HepG2 (cell line): ENCODE data around the gene ANKZF1. TPM values are rescaled to one million over a fixed set of nuclear protein-coding genes. Genes with fewer than 3 reads are reported as not detected.

Experiments used
- ATAC-seq: fragments of 200-7000 bp; cut with Tn5 transposase; 3 replicates; pipeline ENCODE4 v1.9.1; 2020; ENCODE audit warnings: mild to moderate bottlenecking, moderate library complexity
- BruUV-seq: library from RNA; stranded (reverse); fragments of 400-500 nt; replicated peaks from 2 replicates; lab custom pipeline; 2021; lab: Mats Ljungman, UMichigan
- CTCF ChIA-PET: fragments of 300-600 bp; formaldehyde crosslinking; extraction: SDS; loops from one replicate; lab custom pipeline; 2021; ENCODE audit warnings: low total read pairs, inconsistent platforms, low intra/inter-chr PET ratio; lab: Yijun Ruan, JAX
- POLR2A ChIA-PET: fragments of 350-600 bp; sonication (Branson Sonifier 250); formaldehyde crosslinking; loops from one replicate; lab custom pipeline; 2020; ENCODE audit warnings: antibody characterized with exemption, inconsistent platforms; lab: Yijun Ruan, JAX
- DNase-seq: peaks from one replicate; pipeline ENCODE4 v3.0.0-alpha.2; 2015; ENCODE audit warnings: low spot score
- FAIRE-seq: peaks from 3 replicates; lab custom pipeline; 2011; peaks lifted over from hg19 to GRCh38; lab: Jason Lieb, UNC
- H2AFZ ChIP-seq: one replicate; pipeline ENCODE4 v1.6.1; 2011; ENCODE audit warnings: low read length, inconsistent platforms
- H3K27ac ChIP-seq: fragments of 300-600 bp; 3 replicates; pipeline ENCODE4 v1.8.0; 2011; ENCODE audit warnings: mixed run types, mild to moderate bottlenecking, mixed read lengths, low read length, inconsistent platforms; ENCODE audit not compliant: insufficient read depth; ENCODE audit errors: extremely low read length
- H3K27me3 ChIP-seq, 2 experiments: fragments of 200-600 bp in 1 of 2; 2 replicates in 1 of 2; 3 replicates in 1 of 2; pipeline versions ENCODE4 v1.6.0 to v1.8.0; 2011; ENCODE audit warnings: low read length in 2 of 2, mild to moderate bottlenecking in 2 of 2, moderate library complexity in 2 of 2, inconsistent platforms in 1 of 2; ENCODE audit not compliant: insufficient read depth in 2 of 2, control insufficient read depth in 1 of 2
- H3K36me3 ChIP-seq, 2 experiments: fragments of 200-600 bp in 1 of 2; replicated peaks in 1 of 2; 2 replicates in 1 of 2; 3 replicates in 1 of 2; pipeline versions ENCODE4 v1.5.1 to v1.8.0; 2011; ENCODE audit warnings: low read length in 2 of 2, inconsistent platforms in 1 of 2; ENCODE audit not compliant: insufficient read depth in 2 of 2, control insufficient read depth in 1 of 2
- H3K4me1 ChIP-seq: 2 replicates; pipeline ENCODE4 v1.5.1; 2012; ENCODE audit warnings: low read length, inconsistent platforms; ENCODE audit not compliant: insufficient read depth
- H3K4me2 ChIP-seq: 2 replicates; pipeline ENCODE4 v1.6.0; 2011; ENCODE audit warnings: low read depth, low read length, inconsistent platforms
- H3K4me3 ChIP-seq, 3 experiments: fragments of 200-600 bp in 1 of 3; sonication (generic), shearing (Covaris generic) in 1 of 3; replicated peaks in 1 of 3; 2 replicates each; pipeline ENCODE4 v1.5.1; 2011 to 2016; ENCODE audit warnings: low read length in 3 of 3, inconsistent platforms in 2 of 3, low read depth in 2 of 3, mild to moderate bottlenecking in 2 of 3, control low read depth in 1 of 3, mixed read lengths in 1 of 3; ENCODE audit not compliant: insufficient read depth in 1 of 3
- H3K79me2 ChIP-seq: one replicate; pipeline ENCODE4 v1.6.1; 2011; ENCODE audit warnings: low read length, inconsistent platforms; ENCODE audit not compliant: insufficient read depth
- H3K9ac ChIP-seq: 2 replicates; pipeline ENCODE4 v1.6.0; 2011; ENCODE audit warnings: mild to moderate bottlenecking, low read depth, low read length, inconsistent platforms; ENCODE audit not compliant: insufficient read depth
- H3K9me3 ChIP-seq: 2 replicates; pipeline ENCODE4 v1.5.1; 2012; ENCODE audit warnings: mild to moderate bottlenecking, low read length
- H4K20me1 ChIP-seq: 2 replicates; pipeline ENCODE4 v1.6.0; 2011; ENCODE audit warnings: inconsistent platforms, mild to moderate bottlenecking, low read length, moderate library complexity; ENCODE audit not compliant: insufficient read depth
- POLR2A ChIP-seq, 2 experiments: IDR thresholded peaks; 2 replicates each; pipeline ENCODE4 v1.6.1; 2011; ENCODE audit warnings: low read depth in 2 of 2, low read length in 2 of 2, mild to moderate bottlenecking in 1 of 2, moderate library complexity in 1 of 2; ENCODE audit not compliant: insufficient read depth in 1 of 2
- U2AF2 ChIP-seq: fragments of 200-400 bp; formaldehyde crosslinking; IDR thresholded peaks from 2 replicates; pipeline ENCODE4 v1.6.1; 2017; ENCODE audit warnings: low read depth, mild to moderate bottlenecking, low read length
- ZNF230 ChIP-seq: sonication (generic); formaldehyde crosslinking; IDR thresholded peaks from 2 replicates; pipeline ENCODE4 v1.4.0; 2020; ENCODE audit warnings: mild to moderate bottlenecking, missing genetic modification reagents
- ZNF646 ChIP-seq: sonication (generic); formaldehyde crosslinking; IDR thresholded peaks from 2 replicates; pipeline ENCODE4 v1.9.0; 2021; ENCODE audit warnings: mild to moderate bottlenecking, missing genetic modification reagents
- WGBS: methylation state at CpG from one replicate; pipeline ENCODE4 v1.1.6; 2017; ENCODE audit warnings: low lambda C conversion rate; 5-methylcytosine and 5-hydroxymethylcytosine counted together
- in situ Hi-C: cut with HindIII; loops from 2 replicates; pipeline ENCODE4 v1.10.0; 2017; ENCODE audit warnings: low pct_unique_long_range_greater_than_20kb; ENCODE audit not compliant: extremely low pct_ligation_motif_present
- intact Hi-C: fragments of 100-400 bp; cut with micrococcal nuclease; formaldehyde crosslinking; loops from one replicate; pipeline ENCODE4 v1.10.0; 2022; ENCODE audit not compliant: unreplicated experiment
- polyA plus RNA-seq, 8 experiments: library from polyadenylated mRNA; depleted of rRNA in 3 of 8; stranded (reverse) in 7 of 8; unstranded in 1 of 8; fragments of >200 nt; fragmentation: Illumina TruSeq in 4 of 8; extraction: Trizol in 4 of 8; gene quantifications; 2 replicates each; pipeline versions ENCODE4 v1.2.1 to v1.2.3, GENCODE V29; 2011 to 2016; ENCODE audit warnings: low read depth in 4 of 8, missing spikeins in 1 of 8, mixed read lengths in 1 of 8; ENCODE audit not compliant: insufficient read depth in 1 of 8
- total RNA-seq, 5 experiments: library from RNA; depleted of rRNA; stranded (reverse); fragments of >200 nt; fragmentation: Illumina TruSeq; extraction: Trizol; gene quantifications; 2 replicates each; pipeline ENCODE4 v1.2.3, GENCODE V29; 2016; ENCODE audit warnings: low read depth in 1 of 5

ANKZF1 gene
- total and polyA plus RNA-seq, 2 of the 13 experiments (the other 11 are each of a cell fraction or from before 2014, with no cell fraction given): 25.3 to 128 TPM

- H3K9me3 ChIP-seq: no peaks in the 10 kb centered on the region
- DNase-seq: no peak
- H3K36me3 ChIP-seq: no peaks in the 10 kb centered on the region
- BruUV-seq: no TSS peak
- no peak overlapping the region for H2AFZ ChIP-seq
- peak overlapping the region; percentile 37; the same call in 1 of the 2 replicates for H3K4me2 ChIP-seq
- ChIA-PET POLR2A (interaction anchor here (0.7 to 10.9 kb wide), 6 partner anchors 9 to 46 kb away, joined by 3 to 102 read pairs (median 4); partner anchors contain the start of genes GLB1L, STK16 and ZFAND2B), CTCF (no interaction called here)
- no peak for TF ChIP-seq U2AF2
- TF ChIP-seq ZNF646 (CRISPR knock-in tag): no peak
- TF ChIP-seq ZNF230: no peak
- peak in 1 of 2 experiments; percentile 17; a peak in 1 of 4 replicates for TF ChIP-seq POLR2A (IDR thresholded peaks at IDR 0.05; ENCODE audit: insufficient read depth in 1 of 2, low read depth in 2 of 2, low read length in 2 of 2)
- H3K27ac ChIP-seq: peak overlapping the region; percentile 4
- H3K79me2 ChIP-seq: no peaks in the 10 kb centered on the region
- no peaks in the 10 kb centered on the region for H4K20me1 ChIP-seq
- no peak for FAIRE-seq
- H3K27me3 ChIP-seq: no peaks in the 10 kb centered on the region
- peak; percentile 21; the same call in 2 of the 3 replicates for ATAC-seq
- intact Hi-C loops (no loop called here), in situ Hi-C loops (no loop called here)
- peaks cover 33% of the 10 kb centered on the region for H3K4me1 ChIP-seq
- H3K4me3 ChIP-seq: no peak overlapping the region
- 57% methylated on average over 5 of the region's 5 CpGs for WGBS
- no peak overlapping the region for H3K9ac ChIP-seq
Measured at GRCh38 chr2:219198974-219199373, 30.6 kb upstream of the ANKZF1 start.
